Neural crest cell (in vitro differentiated cells): ENCODE results near the gene HRK. TPM values are rescaled to one million over a fixed set of nuclear protein-coding genes. Genes with fewer than 3 reads are reported as not detected.

Source experiments
- DNase-seq: peaks from one replicate; pipeline ENCODE4 v3.0.0; 2021; ENCODE audit warnings: low read depth, mixed read lengths, low spot score
- H3K27ac Mint-ChIP-seq: one replicate; pipeline ENCODE4 v1.8.0; 2021; ENCODE audit warnings: mild to moderate bottlenecking, mixed read lengths; ENCODE audit not compliant: unreplicated experiment
- H3K27me3 Mint-ChIP-seq: 2 replicates; pipeline ENCODE4 v1.8.0; 2021; ENCODE audit warnings: low read depth, mild to moderate bottlenecking, mixed read lengths
- H3K36me3 Mint-ChIP-seq: 2 replicates; pipeline ENCODE4 v1.8.0; 2021; ENCODE audit warnings: low read depth, mild to moderate bottlenecking, mixed read lengths
- H3K4me1 Mint-ChIP-seq: 2 replicates; pipeline ENCODE4 v1.8.0; 2021; ENCODE audit warnings: mixed read lengths
- H3K4me3 Mint-ChIP-seq: one replicate; pipeline ENCODE4 v1.8.0; 2021; ENCODE audit warnings: mild to moderate bottlenecking, mixed read lengths
- H3K9me3 Mint-ChIP-seq: 2 replicates; pipeline ENCODE4 v1.8.0; 2021; ENCODE audit warnings: mixed read lengths
- total RNA-seq: library from RNA; stranded (reverse); gene quantifications from 2 replicates; pipeline ENCODE4 v1.2.1, GENCODE V29; 2021
- TF ChIP-seq, protein P1 (sequence below): fragments of 200-600 bp; sonication (generic); conservative IDR thresholded peaks from 2 replicates; pipeline ENCODE4 v1.5.0; 2021; ENCODE audit warnings: antibody characterized with exemption, mild to moderate bottlenecking

Gene HRK
- total RNA-seq, 1 donor from 2014 or later = 2.2 TPM

DNA sequence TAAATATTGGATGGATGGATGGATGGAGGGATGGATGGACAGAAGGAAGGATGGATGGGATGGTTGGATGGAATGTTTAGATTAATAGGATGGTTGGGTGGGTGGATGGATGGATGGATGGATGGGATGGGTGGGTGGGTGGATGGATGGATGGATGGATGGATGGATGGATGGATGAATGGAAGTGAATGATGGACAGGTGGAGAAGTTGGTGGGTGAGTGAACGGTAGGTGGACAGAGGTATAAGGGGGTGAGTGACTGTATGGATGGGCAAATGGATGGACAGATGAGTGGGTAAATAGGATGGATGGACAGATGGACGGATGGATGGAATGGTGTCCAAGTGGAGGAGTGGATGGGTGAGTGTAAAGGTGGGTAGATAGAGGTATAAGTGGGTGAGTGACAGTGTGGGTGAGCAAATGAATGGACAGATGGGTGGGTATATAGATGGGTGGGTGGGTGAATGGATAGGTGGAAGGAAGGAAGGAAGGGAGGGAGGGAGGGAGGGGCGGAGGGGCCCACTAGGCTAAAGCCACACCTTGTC lies 41.9 kb downstream of the HRK start:
- TF ChIP-seq, protein P1, sequence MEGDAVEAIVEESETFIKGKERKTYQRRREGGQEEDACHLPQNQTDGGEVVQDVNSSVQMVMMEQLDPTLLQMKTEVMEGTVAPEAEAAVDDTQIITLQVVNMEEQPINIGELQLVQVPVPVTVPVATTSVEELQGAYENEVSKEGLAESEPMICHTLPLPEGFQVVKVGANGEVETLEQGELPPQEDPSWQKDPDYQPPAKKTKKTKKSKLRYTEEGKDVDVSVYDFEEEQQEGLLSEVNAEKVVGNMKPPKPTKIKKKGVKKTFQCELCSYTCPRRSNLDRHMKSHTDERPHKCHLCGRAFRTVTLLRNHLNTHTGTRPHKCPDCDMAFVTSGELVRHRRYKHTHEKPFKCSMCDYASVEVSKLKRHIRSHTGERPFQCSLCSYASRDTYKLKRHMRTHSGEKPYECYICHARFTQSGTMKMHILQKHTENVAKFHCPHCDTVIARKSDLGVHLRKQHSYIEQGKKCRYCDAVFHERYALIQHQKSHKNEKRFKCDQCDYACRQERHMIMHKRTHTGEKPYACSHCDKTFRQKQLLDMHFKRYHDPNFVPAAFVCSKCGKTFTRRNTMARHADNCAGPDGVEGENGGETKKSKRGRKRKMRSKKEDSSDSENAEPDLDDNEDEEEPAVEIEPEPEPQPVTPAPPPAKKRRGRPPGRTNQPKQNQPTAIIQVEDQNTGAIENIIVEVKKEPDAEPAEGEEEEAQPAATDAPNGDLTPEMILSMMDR = no peak
- Mint-ChIP-seq H3K9me3 (no peaks in the 10 kb centered on the region), H3K27me3 (no peaks in the 10 kb centered on the region), H3K4me1 (no peaks in the 10 kb centered on the region), H3K36me3 (peaks cover 15% of the 10 kb centered on the region), H3K4me3 (no peak overlapping the region), H3K27ac (no peak overlapping the region)
- DNase-seq = no peak

DNA sequence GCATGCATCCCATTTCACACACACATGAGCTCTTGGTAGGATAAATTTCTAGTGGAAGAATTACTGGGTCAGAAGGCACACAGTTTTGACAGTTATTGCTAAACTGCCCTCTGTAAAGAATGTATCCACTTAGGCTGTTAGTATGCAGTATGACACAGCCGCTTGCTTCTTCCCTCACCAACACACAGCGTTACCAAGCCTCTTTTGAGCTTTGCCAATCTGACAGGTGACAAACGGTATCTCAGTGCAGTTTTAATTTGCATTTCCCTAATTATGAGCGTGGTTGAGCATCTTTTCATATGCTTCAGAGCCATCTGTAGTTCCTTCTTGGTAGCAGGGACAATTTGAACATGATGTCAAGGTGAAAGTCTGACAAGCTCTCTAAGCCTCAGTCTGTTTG lies 42.9 kb downstream of the HRK start:
- no peaks in the 10 kb centered on the region for H3K9me3 Mint-ChIP-seq
- peaks cover 13% of the 10 kb centered on the region for H3K36me3 Mint-ChIP-seq
- H3K27ac Mint-ChIP-seq = no peak overlapping the region
- H3K27me3 Mint-ChIP-seq = no peaks in the 10 kb centered on the region
- no peak overlapping the region for H3K4me3 Mint-ChIP-seq
- no peaks in the 10 kb centered on the region for H3K4me1 Mint-ChIP-seq
- no peak for DNase-seq
- TF ChIP-seq, protein P1 = no peak

DNA sequence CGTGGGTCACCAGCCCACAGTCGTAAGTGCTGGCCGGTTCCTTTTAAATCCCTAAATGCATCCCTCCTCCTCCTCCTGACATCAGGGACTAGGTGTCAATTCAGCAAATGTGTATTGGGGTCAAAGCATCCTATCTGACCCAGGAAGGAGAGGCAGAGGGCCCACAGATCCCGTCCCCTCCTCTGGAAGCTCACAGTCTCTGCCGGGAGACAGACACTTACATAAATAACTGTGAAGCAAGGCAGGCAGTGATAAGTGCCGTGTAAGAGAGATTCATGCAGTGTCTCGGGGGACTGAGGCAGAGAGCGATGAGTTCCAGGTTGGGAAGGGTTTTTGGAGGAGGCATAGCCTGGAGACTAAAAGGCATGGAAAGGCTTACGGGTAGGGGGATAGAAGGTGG lies 44.1 kb downstream of the HRK start:
- TF ChIP-seq, protein P1 = no peak
- H3K9me3 Mint-ChIP-seq = no peaks in the 10 kb centered on the region
- H3K27me3 Mint-ChIP-seq = no peaks in the 10 kb centered on the region
- peaks cover 13% of the 10 kb centered on the region for H3K36me3 Mint-ChIP-seq
- no peak overlapping the region for H3K4me3 Mint-ChIP-seq
- H3K27ac Mint-ChIP-seq = no peak overlapping the region
- no peaks in the 10 kb centered on the region for H3K4me1 Mint-ChIP-seq
- no peak for DNase-seq

DNA sequence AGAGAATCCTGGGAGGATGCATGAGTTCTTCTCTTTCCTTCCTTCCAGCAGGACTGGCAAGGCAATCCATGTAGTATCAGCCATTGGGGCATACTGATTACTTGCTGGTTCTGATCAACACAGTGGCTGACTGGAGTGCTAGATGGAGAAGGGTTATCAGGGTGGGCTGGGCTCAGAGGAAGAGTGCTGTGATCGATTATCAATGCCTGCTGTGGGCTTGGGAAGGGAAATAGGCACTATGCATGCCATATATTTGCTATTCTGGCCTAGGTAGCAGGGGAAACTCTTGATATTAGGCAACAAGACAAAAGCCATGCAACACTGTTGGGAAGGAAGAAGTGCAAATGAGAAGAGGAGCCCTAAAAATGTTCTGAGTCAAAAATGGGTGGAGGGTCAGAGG lies 45.8 kb downstream of the HRK start:
- no peaks in the 10 kb centered on the region for H3K27me3 Mint-ChIP-seq
- H3K9me3 Mint-ChIP-seq = no peaks in the 10 kb centered on the region
- no peaks in the 10 kb centered on the region for H3K4me1 Mint-ChIP-seq
- DNase-seq = no peak
- peaks cover 13% of the 10 kb centered on the region for H3K36me3 Mint-ChIP-seq
- no peak overlapping the region for H3K4me3 Mint-ChIP-seq
- TF ChIP-seq, protein P1 = no peak
- peak overlapping the region; percentile 16 for H3K27ac Mint-ChIP-seq

DNA sequence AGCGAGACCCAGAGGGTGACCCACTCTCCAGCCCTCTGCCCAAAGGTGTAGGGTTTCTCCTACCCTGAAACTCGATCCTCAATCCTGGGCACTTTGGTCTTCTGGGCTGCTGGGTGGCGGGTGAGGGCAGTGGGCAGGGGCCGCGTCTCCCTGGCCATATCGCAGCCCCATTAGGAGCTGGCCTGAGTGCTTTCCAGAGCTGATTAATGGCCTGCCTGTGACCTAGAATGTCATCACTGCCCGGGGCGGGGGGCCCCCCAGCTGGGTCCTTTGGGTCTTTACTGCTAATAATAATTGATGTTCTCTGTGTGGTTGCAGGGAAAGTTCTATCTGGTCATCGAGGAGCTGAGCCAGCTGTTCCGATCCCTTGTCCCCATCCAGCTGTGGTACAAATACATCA lies 47.8 kb downstream of the HRK start:
- Mint-ChIP-seq H3K4me3 (no peak overlapping the region), H3K36me3 (peaks cover 16% of the 10 kb centered on the region), H3K27me3 (no peaks in the 10 kb centered on the region), H3K9me3 (no peaks in the 10 kb centered on the region), H3K4me1 (no peaks in the 10 kb centered on the region), H3K27ac (no peak overlapping the region)
- TF ChIP-seq, protein P1 = no peak
- no peak for DNase-seq
